Measurements from ENCODE around the gene CD1C. TPM values are rescaled to one million over a fixed set of nuclear protein-coding genes. Genes with fewer than 3 reads are reported as not detected.
"Not testable (repeated sequence)": the region's sequence is repeated elsewhere in the genome, so short reads cannot be mapped to it uniquely, and the experiment has no call there.

The CD1C gene
- polyA plus RNA-seq, 1 donor (not counting 4 experiments of a cell fraction or from before 2014, with no cell fraction given): not detected

- Histone ChIP-seq H3K9me1 (ENCODE audit: control insufficient read depth, extremely low read depth, insufficient read depth, low read length) (no peaks in the 10 kb centered on the region), H3K4me1 (ENCODE audit: control insufficient read depth, extremely low read depth, insufficient read depth, low read length) (no peaks in the 10 kb centered on the region), H2AFZ (ENCODE audit: control insufficient read depth, low read length) (no peak overlapping the region), H3K9me3 (ENCODE audit: control insufficient read depth, low read depth, low read length) (no peaks in the 10 kb centered on the region), H3K4me2 (ENCODE audit: control insufficient read depth, extremely low read depth, insufficient read depth, low read depth, low read length) (no peak overlapping the region), H3K27me3 (ENCODE audit: control insufficient read depth, extremely low read depth, insufficient read depth, low read length) (no peaks in the 10 kb centered on the region), H3K79me2 (ENCODE audit: control insufficient read depth, insufficient read depth, low read length) (no peaks in the 10 kb centered on the region), H3K27ac (ENCODE audit: control insufficient read depth, insufficient read depth, low read length) (no peak overlapping the region), H3K9ac (ENCODE audit: control insufficient read depth, extremely low read depth, insufficient read depth, low read length) (no peak overlapping the region), H3K4me3 (ENCODE audit: control insufficient read depth in 2 of 3, extremely low read depth in 1 of 3, insufficient read depth in 2 of 3, low read depth in 1 of 3, low read length in 3 of 3) (no peak overlapping the region), H4K20me1 (ENCODE audit: control insufficient read depth, extremely low read depth, insufficient read depth, low read length) (no peaks in the 10 kb centered on the region), H3K36me3 (ENCODE audit: control insufficient read depth in 2 of 2, extremely low read depth in 1 of 2, insufficient read depth in 2 of 2, low read length in 2 of 2) (no peaks in the 10 kb centered on the region)
- dilution Hi-C loops (cut with MboI; ENCODE audit: extremely low pct_ligation_motif_present, low sequenced_read_pairs): no loop called here
- DNase-seq (ENCODE audit: low read depth, low spot score): no peak
- FAIRE-seq: no peak
- TF ChIP-seq CTCF (optimal IDR thresholded peaks at IDR 0.05 in 1 of 3, IDR thresholded peaks at IDR 0.05 in 1 of 3, conservative IDR thresholded peaks at IDR 0.05 in 1 of 3; ENCODE audit: extremely low read depth in 1 of 3, insufficient read depth in 2 of 3, low read length in 3 of 3) (no peak), EZH2 (IDR thresholded peaks at IDR 0.05; ENCODE audit: low read length) (no peak)
Measured at GRCh38 chr1:158255656-158256055, 34.1 kb upstream of the CD1C start.

- FAIRE-seq; H2AFZ ChIP-seq (ENCODE audit: control insufficient read depth, low read length); H3K9ac ChIP-seq (ENCODE audit: control insufficient read depth, extremely low read depth, insufficient read depth, low read length); DNase-seq (ENCODE audit: low read depth, low spot score); H3K9me1 ChIP-seq (ENCODE audit: control insufficient read depth, extremely low read depth, insufficient read depth, low read length); H3K27ac ChIP-seq (ENCODE audit: control insufficient read depth, insufficient read depth, low read length); H3K4me3 ChIP-seq (ENCODE audit: control insufficient read depth in 2 of 3, extremely low read depth in 1 of 3, insufficient read depth in 2 of 3, low read depth in 1 of 3, low read length in 3 of 3); H4K20me1 ChIP-seq (ENCODE audit: control insufficient read depth, extremely low read depth, insufficient read depth, low read length); H3K36me3 ChIP-seq (ENCODE audit: control insufficient read depth in 2 of 2, extremely low read depth in 1 of 2, insufficient read depth in 2 of 2, low read length in 2 of 2); dilution Hi-C loops (cut with MboI; ENCODE audit: extremely low pct_ligation_motif_present, low sequenced_read_pairs); H3K4me2 ChIP-seq (ENCODE audit: control insufficient read depth, extremely low read depth, insufficient read depth, low read depth, low read length); H3K9me3 ChIP-seq (ENCODE audit: control insufficient read depth, low read depth, low read length); H3K27me3 ChIP-seq (ENCODE audit: control insufficient read depth, extremely low read depth, insufficient read depth, low read length); H3K4me1 ChIP-seq (ENCODE audit: control insufficient read depth, extremely low read depth, insufficient read depth, low read length); H3K79me2 ChIP-seq (ENCODE audit: control insufficient read depth, insufficient read depth, low read length): not testable (repeated sequence)
Measured at GRCh38 chr1:158256747-158257146, 33.0 kb upstream of the CD1C start.

- TF ChIP-seq CTCF (optimal IDR thresholded peaks at IDR 0.05 in 1 of 3, IDR thresholded peaks at IDR 0.05 in 1 of 3, conservative IDR thresholded peaks at IDR 0.05 in 1 of 3; ENCODE audit: extremely low read depth in 1 of 3, insufficient read depth in 2 of 3, low read length in 3 of 3) (no peak), EZH2 (IDR thresholded peaks at IDR 0.05; ENCODE audit: low read length) (no peak)
- no peaks in the 10 kb centered on the region for H3K4me1 ChIP-seq (ENCODE audit: control insufficient read depth, extremely low read depth, insufficient read depth, low read length)
- H2AFZ ChIP-seq (ENCODE audit: control insufficient read depth, low read length): no peak overlapping the region
- H4K20me1 ChIP-seq (ENCODE audit: control insufficient read depth, extremely low read depth, insufficient read depth, low read length): no peaks in the 10 kb centered on the region
- no peaks in the 10 kb centered on the region for H3K9me1 ChIP-seq (ENCODE audit: control insufficient read depth, extremely low read depth, insufficient read depth, low read length)
- H3K4me3 ChIP-seq (ENCODE audit: control insufficient read depth in 2 of 3, extremely low read depth in 1 of 3, insufficient read depth in 2 of 3, low read depth in 1 of 3, low read length in 3 of 3): no peak overlapping the region
- no peaks in the 10 kb centered on the region for H3K36me3 ChIP-seq (ENCODE audit: control insufficient read depth in 2 of 2, extremely low read depth in 1 of 2, insufficient read depth in 2 of 2, low read length in 2 of 2)
- H3K27me3 ChIP-seq (ENCODE audit: control insufficient read depth, extremely low read depth, insufficient read depth, low read length): no peaks in the 10 kb centered on the region
- no peak overlapping the region for H3K27ac ChIP-seq (ENCODE audit: control insufficient read depth, insufficient read depth, low read length)
- no peak overlapping the region for H3K9ac ChIP-seq (ENCODE audit: control insufficient read depth, extremely low read depth, insufficient read depth, low read length)
- dilution Hi-C loops (cut with MboI; ENCODE audit: extremely low pct_ligation_motif_present, low sequenced_read_pairs): no loop called here
- no peaks in the 10 kb centered on the region for H3K9me3 ChIP-seq (ENCODE audit: control insufficient read depth, low read depth, low read length)
- H3K4me2 ChIP-seq (ENCODE audit: control insufficient read depth, extremely low read depth, insufficient read depth, low read depth, low read length): no peak overlapping the region
- no peaks in the 10 kb centered on the region for H3K79me2 ChIP-seq (ENCODE audit: control insufficient read depth, insufficient read depth, low read length)
- DNase-seq (ENCODE audit: low read depth, low spot score): no peak
- no peak for FAIRE-seq
Measured at GRCh38 chr1:158257888-158258287, 31.8 kb upstream of the CD1C start.

Data from keratinocyte (primary cell).